Measurements from ENCODE around the gene PRDM16. TPM values are rescaled to one million over a fixed set of nuclear protein-coding genes. Genes with fewer than 3 reads are reported as not detected.

Gene PRDM16
- total and polyA plus RNA-seq, 2 of the 8 experiments (the other 6 are each of a cell fraction or from before 2014, with no cell fraction given), result 0.39 to 0.43 TPM

DNA sequence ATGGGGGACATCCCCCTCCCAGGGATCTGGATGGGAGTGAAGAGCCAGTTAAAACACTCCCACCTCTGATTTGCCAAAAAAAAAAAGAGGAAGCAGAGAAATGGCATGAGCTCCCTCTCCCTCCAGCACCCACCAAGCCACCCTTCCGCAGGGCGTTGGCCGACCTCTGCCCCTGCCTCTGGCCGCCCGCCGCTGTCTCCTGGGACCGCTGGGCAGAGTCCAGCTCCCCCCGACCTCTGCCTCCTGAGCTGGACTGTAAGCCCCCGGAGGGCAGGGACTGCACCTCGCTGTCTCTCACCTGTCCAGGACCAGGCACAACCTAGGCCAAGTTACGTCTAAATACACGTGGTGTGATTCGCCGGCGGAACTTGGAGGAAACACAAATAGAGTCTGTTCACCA is 174.3 kb downstream of the PRDM16 start:
- peaks cover 0 to 2% of the 10 kb centered on the region in 2 experiments for H4K20me1 ChIP-seq (replicated peaks in 1 of 2; ENCODE audit: control insufficient read depth in 1 of 2, insufficient read depth in 2 of 2, low read length in 2 of 2)
- 96% methylated on average over 15 of the region's 15 CpGs; no CpG with 5 or more reads in 1 of the 2 experiments for WGBS, 2 experiments (ENCODE audit: extremely low coverage in 1 of 2, insufficient coverage in 1 of 2, insufficient read length in 1 of 2, insufficient replicate concordance in 2 of 2, low coverage in 1 of 2, low lambda C conversion rate in 2 of 2, missing lambda C conversion rate in 1 of 2)
- H3K9me3 ChIP-seq (ENCODE audit: insufficient read depth in 2 of 2, low read depth in 1 of 2, low read length in 1 of 2), result no peaks in the 10 kb centered on the region
- H4K8ac ChIP-seq (ENCODE audit: extremely low read depth, insufficient read depth, low read length), result no peak overlapping the region
- H3K9ac ChIP-seq (replicated peaks in 1 of 4; ENCODE audit: extremely low read depth in 1 of 4, low read depth in 3 of 4, low read length in 3 of 4), result no peak overlapping the region
- H2AK5ac ChIP-seq (ENCODE audit: low read depth, low read length), result no peak overlapping the region
- ChIA-PET POLR2A (ENCODE audit: partially characterized antibody) (no interaction called here), CTCF (ENCODE audit: partially characterized antibody) (interaction anchor here (1.3 to 1.8 kb wide), 4 partner anchors 11 to 163 kb away, joined by 3 to 5 read pairs (median 3); no protein-coding TSS in a partner anchor)
- H3K4me2 ChIP-seq (ENCODE audit: insufficient read depth in 1 of 2, low read depth in 2 of 2, low read length in 2 of 2), result no peak overlapping the region
- H2BK20ac ChIP-seq (ENCODE audit: low read length), result no peak overlapping the region
- FAIRE-seq, result no peak
- no peak overlapping the region for H2BK120ac ChIP-seq (replicated peaks; ENCODE audit: low read depth, low read length)
- H3K4me3 ChIP-seq (ENCODE audit: extremely low read depth in 1 of 4, insufficient read depth in 2 of 4, low read depth in 3 of 4, low read length in 4 of 4), result no peak overlapping the region
- no peak overlapping the region for H3K4ac ChIP-seq (replicated peaks; ENCODE audit: insufficient read length, low read depth, low read length)
- H2BK15ac ChIP-seq (ENCODE audit: low read length), result no peak overlapping the region
- no peak for DNase-seq (ENCODE audit: low read depth in 1 of 2, low spot score in 2 of 2)
- H2AFZ ChIP-seq (ENCODE audit: low read length), result no peak overlapping the region
- H3K23me2 ChIP-seq (ENCODE audit: low read depth, low read length), result no peaks in the 10 kb centered on the region
- peaks cover 0 to 14% (median 7%) of the 10 kb centered on the region in 4 experiments; a peak in 3 of 7 replicates for H3K27me3 ChIP-seq (replicated peaks in 1 of 4; ENCODE audit: control insufficient read depth in 3 of 4, extremely low read depth in 1 of 4, insufficient read depth in 3 of 4, low read length in 3 of 4)
- no peak overlapping the region for H2BK12ac ChIP-seq (ENCODE audit: low read depth, low read length)
- H4K5ac ChIP-seq (ENCODE audit: insufficient read length, low read depth, low read length), result no peak overlapping the region
- no peaks in the 10 kb centered on the region for H3K79me2 ChIP-seq (ENCODE audit: control insufficient read depth in 1 of 2, insufficient read depth in 2 of 2, low read length in 2 of 2)
- H3K56ac ChIP-seq (replicated peaks; ENCODE audit: insufficient read length, low read depth, low read length), result no peak overlapping the region
- no peak overlapping the region for H2BK5ac ChIP-seq (ENCODE audit: low read depth, low read length)
- H4K91ac ChIP-seq (replicated peaks; ENCODE audit: insufficient read length, low read length), result no peak overlapping the region
- H3K36me3 ChIP-seq (ENCODE audit: control insufficient read depth in 2 of 4, insufficient read depth in 4 of 4, low read length in 3 of 4), result no peaks in the 10 kb centered on the region
- no peak overlapping the region for H3K18ac ChIP-seq (ENCODE audit: extremely low read depth, low read length)
- H3K23ac ChIP-seq (ENCODE audit: insufficient read length), result no peak overlapping the region
- H3K79me1 ChIP-seq (ENCODE audit: low read depth, low read length), result no peaks in the 10 kb centered on the region
- H3K27ac ChIP-seq (ENCODE audit: low read depth, low read length), result no peak overlapping the region
- no peak for TF ChIP-seq FOSL1 (IDR thresholded peaks at IDR 0.05; ENCODE audit: insufficient read depth, low read depth, low read length)
- TF ChIP-seq JUND (IDR thresholded peaks at IDR 0.05; ENCODE audit: low read length), result no peak
- no peak for TF ChIP-seq POLR2A (IDR thresholded peaks at IDR 0.05; ENCODE audit: control extremely low read depth in 1 of 2, low read depth in 2 of 2, low read length in 2 of 2)
- no peak for TF ChIP-seq SP2 (IDR thresholded peaks at IDR 0.05; ENCODE audit: low read length)
- no peak for TF ChIP-seq BCL11A (IDR thresholded peaks at IDR 0.05; ENCODE audit: low read depth in 2 of 2, low read length in 2 of 2)
- TF ChIP-seq NANOG (IDR thresholded peaks at IDR 0.05; ENCODE audit: insufficient read depth, low read depth, low read length, poor library complexity, severe bottlenecking), result no peak
- no peak for TF ChIP-seq PHF8 (conservative IDR thresholded peaks at IDR 0.05; ENCODE audit: low read depth, low read length)
- H3K4me1 ChIP-seq (replicated peaks in 1 of 4; ENCODE audit: control insufficient read depth in 3 of 4, insufficient read depth in 4 of 4, low read length in 3 of 4), result peaks cover 0 to 5% (median 0%) of the 10 kb centered on the region in 4 experiments; a peak in 2 of 7 replicates
- H3K14ac ChIP-seq (ENCODE audit: insufficient read length), result no peak overlapping the region

Data from H1 (cell line).